GM23338 (cell line): Measurements from ENCODE around the gene FAM171A1. TPM values are rescaled to one million over a fixed set of nuclear protein-coding genes. Genes with fewer than 3 reads are reported as not detected.

Experiments used
- ATAC-seq: fragments of 200-7000 bp; cut with Tn5 transposase; 3 replicates; pipeline ENCODE4 v1.9.1; 2020
- DNase-seq: peaks from one replicate; pipeline ENCODE4 v3.0.0-alpha.2; 2015; ENCODE audit warnings: low spot score
- H2AFZ ChIP-seq: fragments of 200-600 bp; sonication (generic); 2 replicates; pipeline ENCODE4 v1.8.0; 2016; ENCODE audit warnings: antibody characterized with exemption, mild to moderate bottlenecking, moderate library complexity
- H3F3A ChIP-seq: fragments of 200-600 bp; sonication (generic); replicated peaks from 2 replicates; pipeline ENCODE4 v1.8.0; 2017; ENCODE audit warnings: antibody characterized with exemption, mixed run types, low read depth
- H3K27ac ChIP-seq: fragments of 200-600 bp; sonication (generic); 2 replicates; pipeline ENCODE4 v1.6.1; 2016; ENCODE audit warnings: low read depth
- H3K27me3 ChIP-seq: fragments of 200-600 bp; sonication (generic); 2 replicates; pipeline ENCODE4 v1.8.0; 2016; ENCODE audit warnings: mild to moderate bottlenecking, mixed run types, moderate library complexity; ENCODE audit not compliant: insufficient read depth
- H3K36me3 ChIP-seq: fragments of 200-600 bp; sonication (generic); 2 replicates; pipeline ENCODE4 v1.8.0; 2016; ENCODE audit warnings: mild to moderate bottlenecking; ENCODE audit not compliant: insufficient read depth
- H3K4me1 ChIP-seq: fragments of 200-600 bp; sonication (generic); 2 replicates; pipeline ENCODE4 v1.8.0; 2016; ENCODE audit warnings: mild to moderate bottlenecking, moderate library complexity; ENCODE audit not compliant: insufficient read depth
- H3K4me2 ChIP-seq: fragments of 200-600 bp; sonication (generic); 2 replicates; pipeline ENCODE4 v1.7.1; 2017; ENCODE audit warnings: mixed run types
- H3K4me3 ChIP-seq: fragments of 200-600 bp; sonication (generic); 2 replicates; pipeline ENCODE4 v1.6.1; 2016; ENCODE audit warnings: mixed run types
- H3K79me2 ChIP-seq: fragments of 200-600 bp; sonication (generic); replicated peaks from 2 replicates; pipeline ENCODE4 v1.8.0; 2017; ENCODE audit warnings: mild to moderate bottlenecking; ENCODE audit not compliant: insufficient read depth
- H3K9me2 ChIP-seq: fragments of 200-600 bp; sonication (generic); 2 replicates; pipeline ENCODE4 v1.8.0; 2017; ENCODE audit not compliant: insufficient read depth
- H4K20me1 ChIP-seq: fragments of 200-600 bp; sonication (generic); replicated peaks from 2 replicates; pipeline ENCODE4 v1.8.0; 2017; ENCODE audit warnings: mild to moderate bottlenecking; ENCODE audit not compliant: insufficient read depth
- H3K27ac Mint-ChIP-seq: 2 replicates; pipeline ENCODE4 v1.8.0; 2020; ENCODE audit warnings: inconsistent platforms, mild to moderate bottlenecking, moderate library complexity, mixed read lengths
- H3K27me3 Mint-ChIP-seq: 3 replicates; pipeline ENCODE4 v1.8.0; 2022; ENCODE audit warnings: low read depth, mild to moderate bottlenecking, moderate library complexity, mixed read lengths, inconsistent platforms; ENCODE audit not compliant: insufficient read depth, poor library complexity
- H3K36me3 Mint-ChIP-seq: 3 replicates; pipeline ENCODE4 v1.8.0; 2021; ENCODE audit warnings: low read depth, mild to moderate bottlenecking, inconsistent platforms, moderate library complexity, mixed read lengths
- H3K4me1 Mint-ChIP-seq: 3 replicates; pipeline ENCODE4 v1.8.0; 2020; ENCODE audit warnings: mild to moderate bottlenecking, inconsistent platforms, mixed read lengths
- H3K4me3 Mint-ChIP-seq: 3 replicates; pipeline ENCODE4 v1.8.0; 2021; ENCODE audit warnings: moderate library complexity, mild to moderate bottlenecking, inconsistent platforms, mixed read lengths
- H3K9me3 Mint-ChIP-seq: 3 replicates; pipeline ENCODE4 v1.8.0; 2020; ENCODE audit warnings: moderate library complexity, mild to moderate bottlenecking, inconsistent platforms, mixed read lengths
- CTCF ChIP-seq, 2 experiments: fragments of 200-600 bp in 1 of 2; sonication (generic) in 1 of 2; conservative IDR thresholded peaks; 2 replicates each; pipeline versions ENCODE4 v1.5.1 to v1.6.1; 2016 to 2017; ENCODE audit warnings: antibody characterized with exemption in 2 of 2, low read depth in 2 of 2, mild to moderate bottlenecking in 2 of 2, moderate library complexity in 1 of 2
- EZH2 ChIP-seq: fragments of 200-600 bp; sonication (generic); IDR thresholded peaks from one replicate; pipeline ENCODE4 v1.8.0; 2017; ENCODE audit warnings: antibody characterized with exemption, mild to moderate bottlenecking, low read depth; ENCODE audit not compliant: unreplicated experiment
- EZH2phosphoT487 ChIP-seq: fragments of 200-600 bp; sonication (generic); IDR thresholded peaks from one replicate; pipeline ENCODE4 v1.8.1; 2018; ENCODE audit warnings: antibody characterized with exemption; ENCODE audit not compliant: unreplicated experiment
- JUNB ChIP-seq: IDR thresholded peaks from one replicate; pipeline ENCODE4 v1.6.1; 2016; ENCODE audit warnings: antibody characterized with exemption; ENCODE audit not compliant: unreplicated experiment
- NANOG ChIP-seq: IDR thresholded peaks from 2 replicates; pipeline ENCODE4 v1.6.1; 2016; ENCODE audit warnings: antibody characterized with exemption, borderline replicate concordance
- POLR2AphosphoS5 ChIP-seq: IDR thresholded peaks from 2 replicates; pipeline ENCODE4 v1.6.1; 2016; ENCODE audit warnings: antibody characterized with exemption, low read depth
- REST ChIP-seq: IDR thresholded peaks from one replicate; pipeline ENCODE4 v1.6.1; 2018; ENCODE audit warnings: antibody characterized with exemption; ENCODE audit not compliant: unreplicated experiment
- STAT1 ChIP-seq: IDR thresholded peaks from one replicate; pipeline ENCODE4 v1.6.1; 2016; ENCODE audit warnings: antibody characterized with exemption; ENCODE audit not compliant: unreplicated experiment
- ZNF331 ChIP-seq: fragments of 250-450 bp; sonication (Bioruptor Pico); IDR thresholded peaks from 2 replicates; pipeline ENCODE4 v1.5.0; 2020; ENCODE audit warnings: low read depth, mild to moderate bottlenecking, moderate library complexity
- polyA plus RNA-seq: library from polyadenylated mRNA; unstranded; fragments of >200 nt; fragmentation: Nextera tagmentation; extraction: Ambion mirVana; gene quantifications from 2 replicates; pipeline ENCODE4 v1.2.1, GENCODE V29; 2016
- total RNA-seq: library from RNA; depleted of rRNA; stranded (reverse); fragments of >200 nt; shearing (Covaris generic); gene quantifications from 2 replicates; pipeline ENCODE4 v1.2.3, GENCODE V29; 2014

The FAM171A1 gene
- total and polyA plus RNA-seq, 2 experiments from 2014 or later: 11.3 to 32.2 TPM

- H3K79me2 ChIP-seq: peaks cover 1% of the 10 kb centered on the region; the same call in 1 of the 2 replicates
- no peak overlapping the region for H3K4me2 ChIP-seq
- Mint-ChIP-seq H3K4me3 (no peak overlapping the region), H3K9me3 (no peaks in the 10 kb centered on the region), H3K36me3 (no peaks in the 10 kb centered on the region), H3K27me3 (peaks cover 3% of the 10 kb centered on the region), H3K4me1 (peaks cover 18% of the 10 kb centered on the region), H3K27ac (peak overlapping the region; percentile 36; the same call in 1 of the 2 replicates)
- no peaks in the 10 kb centered on the region for H3K27me3 ChIP-seq
- H3F3A ChIP-seq: no peaks in the 10 kb centered on the region
- no peaks in the 10 kb centered on the region; the same call in 1 of the 2 replicates for H4K20me1 ChIP-seq
- no peak for DNase-seq
- no peak overlapping the region for H2AFZ ChIP-seq
- no peak for TF ChIP-seq CTCF (conservative IDR thresholded peaks at IDR 0.05; ENCODE audit: low read depth in 2 of 2)
- no peak for TF ChIP-seq JUNB
- TF ChIP-seq EZH2: no peak
- no peak for TF ChIP-seq STAT1
- no peak for TF ChIP-seq EZH2phosphoT487
- no peak for TF ChIP-seq POLR2AphosphoS5
- no peak for TF ChIP-seq NANOG
- H3K9me2 ChIP-seq: no peaks in the 10 kb centered on the region
- no peak overlapping the region for H3K27ac ChIP-seq
- no peak for ATAC-seq
- H3K36me3 ChIP-seq: no peaks in the 10 kb centered on the region
- no peak overlapping the region for H3K4me3 ChIP-seq
- peaks cover 8% of the 10 kb centered on the region; the same call in 1 of the 2 replicates for H3K4me1 ChIP-seq
Measured at GRCh38 chr10:15325243-15325943, 45.7 kb downstream of the FAM171A1 start.

- TF ChIP-seq REST (no peak), JUNB (no peak), EZH2 (no peak), NANOG (no peak), ZNF331 (CRISPR knock-in tag) (no peak), EZH2phosphoT487 (no peak), STAT1 (no peak)
- H4K20me1 ChIP-seq: peaks cover 3% of the 10 kb centered on the region
- H3K79me2 ChIP-seq: no peaks in the 10 kb centered on the region; the same call in 1 of the 2 replicates
Measured at GRCh38 chr10:15324611-15325010, 46.5 kb downstream of the FAM171A1 start.

More at GRCh38 chr10:15324611-15325010, 46.5 kb downstream of the FAM171A1 start:
- H3K27me3 ChIP-seq: no peaks in the 10 kb centered on the region
- Mint-ChIP-seq H3K27me3 (peaks cover 3% of the 10 kb centered on the region), H3K9me3 (no peaks in the 10 kb centered on the region), H3K36me3 (0 out of 3 replicates have a peak, but pooled peaks cover 3% of the 10 kb centered on the region), H3K4me3 (no peak overlapping the region), H3K27ac (no peak overlapping the region), H3K4me1 (peaks cover 18% of the 10 kb centered on the region)
- no peaks in the 10 kb centered on the region for H3F3A ChIP-seq
- H2AFZ ChIP-seq: no peak overlapping the region
- no peak overlapping the region for H3K27ac ChIP-seq
- ATAC-seq (no peak), DNase-seq (no peak)
- H3K4me2 ChIP-seq: no peak overlapping the region
- H3K9me2 ChIP-seq: no peaks in the 10 kb centered on the region
- peaks cover 8% of the 10 kb centered on the region; the same call in 1 of the 2 replicates for H3K4me1 ChIP-seq
- no peaks in the 10 kb centered on the region for H3K36me3 ChIP-seq
- H3K4me3 ChIP-seq: no peak overlapping the region
